GM18520 (cell line): ENCODE measurements around the gene CISH.

ENCODE experiments used
- ATAC-seq: cut with Tn5 transposase; IDR thresholded peaks from one replicate; pipeline ENCODE4 v1.9.1; 2021; ENCODE audit not compliant: unreplicated experiment

The CISH gene

GRCh38 chr3:50637945-50638344, 26.4 kb upstream of the CISH start:
- ATAC-seq = no peak

GRCh38 chr3:50637011-50637410, 25.4 kb upstream of the CISH start:
- no peak for ATAC-seq

DNA sequence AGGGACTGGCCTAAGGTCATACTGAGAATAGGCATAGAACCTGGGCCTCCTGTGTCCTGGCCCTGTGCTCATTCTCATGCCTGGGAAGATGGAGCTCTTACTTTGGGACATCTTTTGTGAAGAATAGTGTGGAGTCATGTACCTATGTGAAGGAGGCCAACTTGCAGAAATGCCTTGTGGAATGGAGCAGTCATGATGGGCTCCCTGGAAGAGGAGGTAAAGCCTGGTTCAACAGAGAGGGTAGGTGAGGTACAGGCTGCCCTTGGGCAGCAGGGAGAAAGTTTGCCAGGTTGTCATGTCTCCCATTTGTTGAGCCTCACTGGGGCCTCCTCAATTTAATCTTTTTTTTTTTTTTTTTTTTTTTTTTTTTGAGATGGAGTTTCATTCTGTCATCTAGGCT, 23.5 kb upstream of the CISH start:
- ATAC-seq = no peak

DNA sequence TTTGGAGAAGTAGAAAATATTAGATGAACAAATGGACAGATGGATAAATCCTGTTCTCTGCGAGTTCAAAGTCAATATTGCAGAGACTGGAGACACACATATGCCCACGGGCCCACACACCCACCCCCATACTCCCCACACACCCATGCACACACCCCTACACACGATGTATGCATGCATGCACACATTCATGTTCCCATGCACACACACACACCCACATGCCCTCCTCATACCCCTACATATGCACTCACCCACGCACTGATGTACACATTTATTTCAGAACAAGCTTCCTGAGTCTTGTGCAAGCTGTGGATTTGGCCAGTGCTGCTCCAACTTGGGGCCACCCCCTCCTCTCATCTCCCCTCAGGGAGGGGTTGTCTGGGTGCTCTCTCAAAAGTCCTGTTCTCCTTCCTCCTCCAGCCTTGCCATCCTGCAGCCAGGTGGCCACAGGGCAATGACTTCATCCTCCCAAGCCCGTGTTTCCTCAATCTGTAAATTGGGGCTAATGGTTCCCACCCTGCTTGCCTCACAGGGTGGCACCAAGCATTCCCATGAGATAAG, 21.7 kb upstream of the CISH start:
- no peak for ATAC-seq

DNA sequence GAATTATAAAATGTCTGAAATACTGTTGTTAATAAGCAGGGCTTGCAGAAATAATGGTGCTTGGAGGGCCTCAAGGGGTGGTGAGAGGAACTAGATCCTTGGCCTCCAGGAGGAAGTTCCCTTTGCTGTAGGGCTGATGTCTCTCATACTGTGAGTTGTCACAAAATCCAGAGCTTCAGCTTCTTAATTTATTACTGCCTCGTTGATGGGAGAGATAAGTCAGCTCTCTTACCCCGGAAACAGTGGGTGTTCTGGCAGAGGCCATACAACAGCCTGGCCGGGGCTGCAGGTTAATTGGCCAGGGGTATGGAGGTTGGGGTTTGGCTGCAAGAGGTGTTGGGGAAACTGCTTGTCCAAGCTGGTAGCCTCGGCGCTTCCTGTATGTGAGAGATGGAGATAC, 20.9 kb upstream of the CISH start:
- no peak for ATAC-seq

DNA sequence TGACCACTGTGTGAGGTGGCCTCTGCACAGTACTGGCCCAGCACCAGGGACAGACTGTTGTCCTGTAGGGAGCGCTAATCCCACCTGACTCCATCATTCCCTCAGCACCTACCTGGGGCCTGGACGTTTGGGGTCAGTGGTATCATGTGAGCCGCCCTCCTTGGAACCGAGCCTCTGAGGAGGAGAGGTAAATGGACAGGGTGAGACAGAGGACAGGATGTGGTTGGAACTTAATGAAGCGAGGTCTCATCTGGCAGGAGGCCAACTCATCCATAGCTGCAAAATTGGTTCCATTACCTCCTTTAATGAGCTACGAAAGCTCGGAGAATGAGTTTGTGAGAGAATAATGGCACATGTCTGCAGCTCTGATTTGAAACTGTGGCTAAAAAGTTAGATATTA, 19.3 kb upstream of the CISH start:
- no peak for ATAC-seq

GRCh38 chr3:50630394-50630793, 18.8 kb upstream of the CISH start:
- ATAC-seq = no peak

DNA sequence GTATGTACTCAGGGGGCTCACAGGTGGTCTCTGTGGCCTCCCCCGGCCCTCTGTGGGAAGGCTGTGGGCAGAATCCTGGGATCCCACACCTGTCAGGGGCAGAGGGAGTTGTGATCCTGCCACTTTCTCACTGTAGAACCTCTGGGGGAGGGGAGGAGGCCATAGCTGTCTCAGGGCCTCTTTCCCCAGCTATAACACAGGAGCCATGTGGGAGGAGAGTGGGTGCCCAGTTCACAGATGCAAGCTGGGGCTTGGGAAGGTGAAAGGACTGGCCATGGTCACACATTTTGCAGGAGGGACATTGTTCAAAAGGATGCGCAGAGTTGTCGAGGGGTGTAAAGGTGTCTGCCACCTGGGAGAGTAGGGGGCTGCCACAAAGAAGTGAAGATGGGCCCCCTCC, 17.0 kb upstream of the CISH start:
- no peak for ATAC-seq

DNA sequence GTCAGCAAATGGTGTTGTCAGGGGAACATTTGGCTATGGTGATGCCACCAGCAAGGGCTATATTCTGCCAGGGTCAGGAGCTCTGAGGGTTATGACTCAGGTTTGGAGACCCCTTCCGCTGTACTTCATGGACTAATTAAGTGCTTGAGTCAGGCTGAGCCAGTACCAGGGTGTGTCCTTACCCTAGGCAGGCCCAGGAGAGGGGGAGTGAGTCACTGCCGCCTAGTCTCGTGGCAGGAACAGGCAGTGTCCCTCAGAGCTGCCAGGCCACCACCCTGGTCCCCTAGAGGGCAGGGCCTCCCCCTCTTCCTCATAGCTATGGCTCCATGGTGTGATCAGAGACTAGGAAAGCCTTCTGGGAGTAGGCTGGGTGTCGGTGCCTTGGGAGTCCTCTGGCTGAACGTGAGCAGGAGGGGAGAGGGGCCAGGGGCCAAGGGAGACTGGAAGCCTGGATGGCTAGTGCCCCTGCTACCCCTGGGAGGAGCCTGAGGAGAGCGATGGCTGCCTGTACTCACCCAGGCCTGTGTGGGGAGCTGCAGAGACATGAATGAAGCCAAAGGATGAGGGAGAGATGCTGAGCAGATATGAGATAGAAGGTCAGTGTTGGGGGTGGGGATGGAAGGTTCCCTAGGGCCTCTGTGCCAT, 16.0 kb upstream of the CISH start:
- ATAC-seq = no peak

DNA sequence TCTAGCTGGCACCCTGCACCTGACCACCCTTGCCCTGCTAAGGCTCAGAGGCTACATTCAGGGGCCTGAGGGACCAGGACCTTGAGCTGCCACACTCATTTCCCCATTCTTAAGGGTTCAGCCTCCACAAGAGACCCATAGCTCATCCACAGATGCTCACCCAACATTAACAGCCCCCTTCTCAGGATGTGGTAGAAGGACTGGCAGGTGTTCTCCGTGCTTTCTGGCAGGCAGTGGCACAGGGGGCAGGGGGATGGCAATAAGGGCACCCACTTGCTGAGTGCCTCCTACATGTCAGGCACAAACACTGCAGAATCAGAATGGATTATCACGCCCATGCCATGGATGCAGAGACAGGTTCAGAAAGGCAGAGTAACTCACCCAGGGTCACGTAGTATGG, 14.8 kb upstream of the CISH start:
- ATAC-seq = no peak

DNA sequence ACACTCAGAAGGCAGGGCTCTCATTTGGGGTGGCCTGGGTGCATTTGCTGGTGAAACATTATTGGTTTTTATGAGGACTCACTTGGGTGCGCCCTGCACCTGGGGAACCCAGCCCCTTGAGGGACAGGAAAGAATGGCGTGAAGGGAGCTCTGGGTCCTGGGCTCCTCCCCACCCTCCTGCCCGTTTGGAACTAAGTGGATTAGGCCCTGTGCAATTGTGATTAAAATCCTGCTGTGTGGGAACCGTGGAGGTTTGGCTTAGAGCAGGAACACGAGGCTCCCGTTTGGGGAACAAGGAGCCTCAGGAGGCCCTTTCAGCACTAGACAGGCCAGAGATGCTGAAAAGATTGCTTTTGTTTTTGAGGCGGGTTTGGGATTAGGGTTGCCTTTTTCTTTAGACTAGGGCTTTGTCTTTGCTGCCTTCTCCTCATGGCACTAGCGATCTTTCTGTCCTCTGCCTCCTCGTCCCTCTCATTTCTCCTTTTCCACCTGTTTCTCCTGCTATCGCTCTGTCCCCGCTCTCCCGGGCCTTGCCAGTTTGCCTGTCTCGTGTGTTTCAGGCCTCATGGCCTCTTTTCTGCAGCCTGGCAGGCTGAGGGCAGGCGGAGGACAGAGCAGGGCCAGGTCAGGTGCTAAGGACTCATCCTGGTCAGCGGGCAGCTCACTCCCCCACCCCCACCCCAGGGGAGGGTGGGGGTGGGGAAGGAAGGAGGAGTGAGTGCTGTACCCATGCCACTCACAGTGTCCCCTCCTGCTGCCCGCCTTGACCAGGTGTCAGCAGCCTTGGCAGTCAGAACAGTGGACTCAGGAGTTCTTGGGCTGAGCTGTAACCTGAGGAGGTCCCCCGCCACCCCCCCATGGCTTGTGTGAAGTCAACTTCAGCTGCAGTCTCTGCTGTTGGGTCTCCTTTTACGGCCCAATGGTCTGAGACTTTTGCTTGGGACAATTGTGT, 13.9 kb upstream of the CISH start:
- ATAC-seq = no peak

DNA sequence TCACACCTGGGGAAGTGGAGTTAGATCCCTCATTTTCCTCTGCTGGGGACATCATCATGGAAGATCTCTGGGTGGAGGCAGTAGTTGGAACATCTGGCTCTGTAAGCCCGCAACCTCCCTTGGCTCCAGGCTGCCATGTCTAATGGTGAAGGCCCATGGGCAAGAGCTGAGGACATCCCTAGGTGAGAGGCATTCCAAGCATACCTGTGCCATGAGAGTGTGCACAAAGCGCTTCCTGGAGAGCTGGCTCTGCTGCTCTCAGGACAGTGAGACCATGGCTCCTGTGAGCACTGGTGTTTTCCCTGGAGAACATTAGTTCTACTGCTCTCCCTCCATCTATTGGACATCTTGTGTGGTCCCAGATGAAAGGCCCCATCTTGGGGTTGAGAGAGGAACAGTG, 13.1 kb upstream of the CISH start:
- no peak for ATAC-seq

DNA sequence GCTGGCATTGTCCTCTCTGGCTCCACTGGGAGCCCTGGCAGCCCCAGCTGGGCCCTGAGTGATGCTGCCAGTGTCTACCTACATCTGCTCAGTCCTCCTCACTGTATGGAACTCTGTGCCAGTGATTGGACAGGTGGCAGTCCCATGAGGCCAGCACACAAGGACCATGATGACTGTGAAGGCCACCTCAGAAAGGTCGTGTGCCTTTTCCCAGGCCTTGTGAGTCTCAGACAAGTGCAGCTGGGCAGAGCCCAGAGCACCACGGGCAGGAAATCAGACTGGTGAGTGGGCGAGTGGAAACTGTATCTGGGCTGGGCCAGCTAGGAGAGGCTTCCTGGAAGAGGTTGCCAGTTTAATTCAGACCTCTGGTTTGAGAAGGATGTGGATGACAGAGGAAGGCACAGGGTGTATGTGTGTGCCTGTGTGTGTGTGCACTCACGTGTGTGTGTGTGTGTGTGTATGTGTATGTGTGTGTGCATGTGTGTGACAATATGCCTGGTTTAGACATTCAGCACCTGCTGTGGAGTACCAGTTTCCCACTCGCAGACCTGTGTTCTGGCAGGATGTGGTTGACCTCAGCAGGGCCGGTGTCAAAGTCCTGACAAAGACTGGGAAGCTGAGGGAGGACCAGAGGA, 12.4 kb upstream of the CISH start:
- ATAC-seq = no peak

DNA sequence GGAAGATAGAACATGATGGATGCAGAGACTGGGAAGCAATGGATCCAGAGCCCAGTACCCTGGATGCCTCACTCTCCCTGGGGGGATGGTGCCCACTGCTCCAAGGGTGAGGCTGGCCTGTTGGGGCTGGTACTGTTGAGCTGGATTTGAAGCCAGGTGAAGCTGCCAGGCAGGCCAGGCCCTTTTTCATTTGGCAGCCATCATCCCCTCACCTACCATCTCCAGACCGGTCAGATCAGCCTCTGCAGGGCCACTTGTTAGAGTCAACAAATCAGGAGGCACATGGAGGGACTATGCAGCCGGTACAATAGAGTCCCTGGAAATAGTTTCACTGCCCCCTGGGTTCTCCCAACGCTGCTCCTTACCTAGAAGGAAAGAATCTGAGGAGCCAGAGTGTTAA, 11.3 kb upstream of the CISH start:
- ATAC-seq = no peak

- no peak for ATAC-seq
Observed at GRCh38 chr3:50620820-50621219, 9.2 kb upstream of the CISH start.

GRCh38 chr3:50620420-50620819, 8.8 kb upstream of the CISH start:
- ATAC-seq = no peak

DNA sequence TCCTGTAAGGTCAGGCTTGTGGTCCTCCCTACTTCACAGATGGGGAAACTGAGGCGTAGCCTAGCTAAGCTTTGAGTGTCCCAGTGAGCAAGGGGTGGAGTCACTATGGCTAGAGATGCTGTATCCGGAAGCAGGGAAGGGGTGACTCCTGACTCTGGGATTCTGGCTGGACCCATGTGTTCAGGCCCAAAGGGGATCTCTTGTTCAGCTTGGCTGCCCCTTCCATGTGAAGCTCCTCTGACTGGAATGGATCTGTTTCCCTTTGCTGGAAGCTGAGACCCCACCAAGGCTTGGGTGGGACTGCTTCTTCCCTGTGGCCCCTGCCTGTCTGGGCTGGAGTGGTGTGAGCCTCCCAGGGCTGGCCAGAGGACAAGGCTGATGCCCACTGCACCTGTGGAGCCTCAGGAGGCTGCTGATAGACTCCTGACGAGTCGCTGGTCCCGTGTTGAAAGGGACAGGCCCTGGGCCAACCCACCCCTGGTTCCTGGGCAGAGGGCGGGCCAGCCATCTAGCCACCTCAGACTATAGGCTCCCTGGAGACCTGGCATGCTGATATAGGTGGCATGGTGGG, 6.4 kb upstream of the CISH start:
- ATAC-seq = no peak

DNA sequence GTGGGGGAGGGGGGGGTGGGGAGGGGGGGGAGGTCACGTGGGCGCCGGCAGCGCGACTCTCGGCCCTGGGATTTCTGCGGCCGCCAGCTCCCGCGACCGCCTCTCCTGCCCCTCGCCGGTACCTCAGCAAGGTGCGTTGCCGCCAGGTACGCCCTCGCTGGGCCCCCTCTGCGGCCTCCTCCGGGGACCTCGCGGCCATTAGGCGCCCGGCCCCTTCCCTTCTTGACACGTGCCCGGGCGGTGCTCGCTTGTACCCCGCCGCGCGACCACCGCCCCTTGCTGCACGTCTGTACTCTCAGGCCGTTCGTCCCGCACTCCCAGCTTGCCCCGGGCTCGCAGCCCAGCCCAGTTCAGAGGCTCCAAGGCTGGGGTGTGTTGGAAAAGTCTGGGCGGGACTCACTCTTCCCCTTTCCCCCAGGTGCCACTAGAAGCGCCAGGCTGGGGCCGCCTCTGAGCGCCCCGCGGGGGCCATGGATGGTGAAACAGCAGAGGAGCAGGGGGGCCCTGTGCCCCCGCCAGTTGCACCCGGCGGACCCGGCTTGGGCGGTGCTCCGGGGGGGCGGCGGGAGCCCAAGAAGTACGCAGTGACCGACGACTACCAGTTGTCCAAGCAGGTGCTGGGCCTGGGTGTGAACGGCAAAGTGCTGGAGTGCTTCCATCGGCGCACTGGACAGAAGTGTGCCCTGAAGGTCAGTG, 5.7 kb upstream of the CISH start, which contains the start of gene MAPKAPK3:
Gene MAPKAPK3, plus strand, starts transcription at position 56 of the 696 bp plus-strand sequence. Its CDS starts 415 bp downstream, at position 471.
- ATAC-seq = peak; percentile 1

GRCh38 chr3:50616770-50617095, 5.2 kb upstream of the CISH start:
- peak; percentile 59 for ATAC-seq

- peak; percentile 38 for ATAC-seq
Observed at GRCh38 chr3:50616003-50616769, 4.6 kb upstream of the CISH start.
